ENCODE measurements around the gene HNRNPA1.

The HNRNPA1 gene

GRCh38 chr12:54299515-54300224 lies 19.1 kb downstream of the HNRNPA1 start:
- H3K9ac ChIP-seq (ENCODE audit: low read length): peak overlapping the region; percentile 40

DNA sequence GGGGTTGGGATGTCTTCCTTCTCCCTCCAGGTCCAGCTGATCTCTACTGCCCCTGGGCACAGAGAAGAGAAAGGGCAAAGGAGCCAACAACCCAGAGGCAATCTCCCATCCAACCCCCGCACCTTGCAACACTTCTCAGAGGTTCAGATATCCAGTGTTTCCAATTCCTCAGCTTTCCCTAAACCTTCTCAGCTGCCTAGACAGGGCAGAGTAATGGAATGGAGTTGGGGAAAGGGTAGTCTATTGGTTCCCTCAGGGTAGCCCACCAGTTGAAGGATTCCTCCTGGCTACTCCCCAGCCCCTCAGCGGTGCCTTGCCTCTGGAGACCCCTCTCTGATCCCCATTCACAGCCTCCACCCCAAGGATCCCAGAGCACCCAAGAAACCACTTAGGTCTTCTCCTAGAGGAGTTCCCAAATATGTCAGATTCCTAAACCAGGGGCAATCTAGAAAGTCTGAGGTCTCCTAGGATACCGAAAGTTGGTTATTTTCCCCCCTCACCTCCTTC lies 19.8 kb downstream of the HNRNPA1 start:
- Histone ChIP-seq H2BK15ac (ENCODE audit: low read depth, poor library complexity, severe bottlenecking) (no peak overlapping the region), H2AFZ (ENCODE audit: low read depth, low read length) (no peak overlapping the region), H4K8ac (ENCODE audit: low read length) (no peak overlapping the region), H2BK5ac (ENCODE audit: low read depth, low read length, poor library complexity, severe bottlenecking) (no peak overlapping the region), H3K9ac (ENCODE audit: low read length) (peak overlapping the region; percentile 57), H3K18ac (ENCODE audit: low read depth in 1 of 2, low read length in 2 of 2) (no peak overlapping the region), H2BK12ac (ENCODE audit: low read length in 2 of 2) (no peak overlapping the region), H3K14ac (ENCODE audit: low read length in 2 of 2) (no peak overlapping the region), H3K36me3 (ENCODE audit: control insufficient read depth in 1 of 2, insufficient read depth in 2 of 2, low read depth in 1 of 2, low read length in 2 of 2) (no peaks in the 10 kb centered on the region), H3K4me1 (ENCODE audit: control insufficient read depth, insufficient read depth, low read depth, low read length) (peaks cover 14% of the 10 kb centered on the region), H3K9me3 (ENCODE audit: control insufficient read depth, low read length) (no peaks in the 10 kb centered on the region), H2AK5ac (ENCODE audit: low read length, severe bottlenecking) (no peak overlapping the region), H3K27me3 (ENCODE audit: control insufficient read depth in 1 of 2, insufficient read depth in 1 of 2, low read length in 2 of 2) (peaks cover 18 to 41% of the 10 kb centered on the region in 2 experiments), H3K23ac (ENCODE audit: low read length in 2 of 2) (no peak overlapping the region), H3K4ac (ENCODE audit: low read depth in 1 of 2, low read length in 2 of 2) (no peak overlapping the region), H2BK120ac (ENCODE audit: low read depth, low read length) (no peak overlapping the region), H4K91ac (ENCODE audit: low read length) (no peak overlapping the region), H3K79me1 (replicated peaks; ENCODE audit: low read length, poor library complexity, severe bottlenecking) (no peaks in the 10 kb centered on the region), H3K27ac (ENCODE audit: low read length, poor library complexity, severe bottlenecking) (no peak overlapping the region), H3K4me3 (ENCODE audit: insufficient read depth in 1 of 2, low read depth in 1 of 2, low read length in 2 of 2) (peak overlapping the region in 1 of 2 experiments; percentile 63), H3K4me2 (ENCODE audit: low read length, poor library complexity, severe bottlenecking) (peak overlapping the region; percentile 67)
- 50% methylated on average over 1 of the region's 3 CpGs for WGBS
- DNase-seq: no peak

More at GRCh38 chr12:54299515-54300224, 19.1 kb downstream of the HNRNPA1 start:
- Histone ChIP-seq H3K36me3 (ENCODE audit: control insufficient read depth in 1 of 2, insufficient read depth in 2 of 2, low read depth in 1 of 2, low read length in 2 of 2) (no peaks in the 10 kb centered on the region), H3K9me3 (ENCODE audit: control insufficient read depth, low read length) (no peaks in the 10 kb centered on the region), H3K4me3 (ENCODE audit: insufficient read depth in 1 of 2, low read depth in 1 of 2, low read length in 2 of 2) (peak overlapping the region in 1 of 2 experiments; percentile 63), H2BK120ac (ENCODE audit: low read depth, low read length) (no peak overlapping the region), H3K4me1 (ENCODE audit: control insufficient read depth, insufficient read depth, low read depth, low read length) (peaks cover 14% of the 10 kb centered on the region), H4K8ac (ENCODE audit: low read length) (no peak overlapping the region), H2AFZ (ENCODE audit: low read depth, low read length) (no peak overlapping the region), H2BK12ac (ENCODE audit: low read length in 2 of 2) (no peak overlapping the region), H3K4me2 (ENCODE audit: low read length, poor library complexity, severe bottlenecking) (no peak overlapping the region), H2BK15ac (ENCODE audit: low read depth, poor library complexity, severe bottlenecking) (no peak overlapping the region), H3K4ac (ENCODE audit: low read depth in 1 of 2, low read length in 2 of 2) (no peak overlapping the region), H3K18ac (ENCODE audit: low read depth in 1 of 2, low read length in 2 of 2) (no peak overlapping the region), H4K91ac (ENCODE audit: low read length) (no peak overlapping the region), H3K27ac (ENCODE audit: low read length, poor library complexity, severe bottlenecking) (no peak overlapping the region), H3K27me3 (ENCODE audit: control insufficient read depth in 1 of 2, insufficient read depth in 1 of 2, low read length in 2 of 2) (peaks cover 18 to 41% of the 10 kb centered on the region in 2 experiments), H2BK5ac (ENCODE audit: low read depth, low read length, poor library complexity, severe bottlenecking) (no peak overlapping the region), H3K23ac (ENCODE audit: low read length in 2 of 2) (no peak overlapping the region), H3K14ac (ENCODE audit: low read length in 2 of 2) (no peak overlapping the region), H2AK5ac (ENCODE audit: low read length, severe bottlenecking) (no peak overlapping the region), H3K79me1 (replicated peaks; ENCODE audit: low read length, poor library complexity, severe bottlenecking) (no peaks in the 10 kb centered on the region)
- no peak for DNase-seq
- WGBS: 83% methylated on average over 8 of the region's 8 CpGs

DNA sequence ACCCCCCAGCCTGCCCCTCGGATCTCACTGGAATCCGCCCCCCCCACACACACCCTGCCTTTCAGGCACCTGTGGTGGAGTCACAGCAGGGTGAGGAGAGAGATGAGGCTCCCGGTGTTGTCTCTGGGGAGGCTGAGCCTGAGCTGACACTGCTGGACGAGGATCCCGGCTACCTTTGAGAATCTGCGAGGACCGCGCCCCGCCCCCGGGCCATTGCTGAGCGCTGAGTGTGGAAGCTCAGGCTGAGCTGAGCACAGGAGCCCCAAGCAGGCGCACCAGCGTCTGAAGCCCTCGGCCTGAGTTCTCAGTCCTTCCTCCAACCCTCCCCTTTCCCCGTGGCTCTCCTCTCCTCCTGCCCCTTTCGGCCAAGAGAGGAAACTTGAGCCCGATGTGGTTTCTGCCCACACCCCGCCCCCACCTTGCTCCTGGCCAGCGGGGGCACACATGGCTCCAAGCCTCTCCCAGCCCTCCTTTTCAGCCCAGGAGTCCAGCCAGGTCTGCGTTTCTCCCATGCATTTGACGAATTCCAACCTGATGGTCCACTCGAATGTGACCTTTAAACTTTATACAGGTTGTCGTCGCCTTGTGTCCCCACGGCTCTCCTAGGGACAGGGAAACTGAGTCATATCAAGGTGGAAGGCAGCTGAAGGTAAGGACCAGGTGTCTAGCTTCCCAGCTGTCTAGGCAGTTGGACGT lies 20.4 kb downstream of the HNRNPA1 start, which contains the start of gene NFE2:
NFE2 (minus strand) TSS at position 284 of the 696 bp plus-strand sequence. CDS start 5,767 bp downstream, outside the sequence.
- Histone ChIP-seq H2BK12ac (ENCODE audit: low read length in 2 of 2) (peak within 1 kb of the TSS in 1 of 2 experiments; percentile 49), H2BK15ac (ENCODE audit: low read depth, poor library complexity, severe bottlenecking) (peak within 1 kb of the TSS; percentile 36), H3K9me3 (ENCODE audit: control insufficient read depth, low read length) (no peaks in the 10 kb centered on the region), H4K8ac (ENCODE audit: low read length) (peak within 1 kb of the TSS; percentile 47), H3K14ac (ENCODE audit: low read length in 2 of 2) (no peak within 1 kb of the TSS), H3K4ac (ENCODE audit: low read depth in 1 of 2, low read length in 2 of 2) (no peak within 1 kb of the TSS), H3K27ac (ENCODE audit: low read length, poor library complexity, severe bottlenecking) (no peak within 1 kb of the TSS), H3K9ac (ENCODE audit: low read length) (peak within 1 kb of the TSS; percentile 57), H3K18ac (ENCODE audit: low read depth in 1 of 2, low read length in 2 of 2) (no peak within 1 kb of the TSS), H3K4me1 (ENCODE audit: control insufficient read depth, insufficient read depth, low read depth, low read length) (peaks cover 14% of the 10 kb centered on the region), H2BK120ac (ENCODE audit: low read depth, low read length) (no peak within 1 kb of the TSS), H3K27me3 (ENCODE audit: control insufficient read depth in 1 of 2, insufficient read depth in 1 of 2, low read length in 2 of 2) (peaks cover 18 to 41% of the 10 kb centered on the region in 2 experiments), H3K23ac (ENCODE audit: low read length in 2 of 2) (no peak within 1 kb of the TSS), H3K4me3 (ENCODE audit: insufficient read depth in 1 of 2, low read depth in 1 of 2, low read length in 2 of 2) (peak within 1 kb of the TSS; percentile 26 to 63), H2AK5ac (ENCODE audit: low read length, severe bottlenecking) (no peak within 1 kb of the TSS), H3K79me1 (replicated peaks; ENCODE audit: low read length, poor library complexity, severe bottlenecking) (no peaks in the 10 kb centered on the region), H3K36me3 (ENCODE audit: control insufficient read depth in 1 of 2, insufficient read depth in 2 of 2, low read depth in 1 of 2, low read length in 2 of 2) (no peaks in the 10 kb centered on the region), H3K4me2 (ENCODE audit: low read length, poor library complexity, severe bottlenecking) (peak within 1 kb of the TSS; percentile 67), H2AFZ (ENCODE audit: low read depth, low read length) (peak within 1 kb of the TSS; percentile 49), H2BK5ac (ENCODE audit: low read depth, low read length, poor library complexity, severe bottlenecking) (no peak within 1 kb of the TSS), H4K91ac (ENCODE audit: low read length) (no peak within 1 kb of the TSS)
- peak; percentile 78 for DNase-seq
- WGBS: 3% methylated on average over 24 of the region's 26 CpGs

GRCh38 chr12:54301428-54302048 lies 21.0 kb downstream of the HNRNPA1 start:
- H3K27ac ChIP-seq (ENCODE audit: low read length, poor library complexity, severe bottlenecking): no peak overlapping the region
- no peaks in the 10 kb centered on the region for H3K79me1 ChIP-seq (replicated peaks; ENCODE audit: low read length, poor library complexity, severe bottlenecking)
- H2BK120ac ChIP-seq (ENCODE audit: low read depth, low read length): no peak overlapping the region
- H3K4ac ChIP-seq (ENCODE audit: low read depth in 1 of 2, low read length in 2 of 2): no peak overlapping the region
- H3K18ac ChIP-seq (ENCODE audit: low read depth in 1 of 2, low read length in 2 of 2): no peak overlapping the region
- H3K9me3 ChIP-seq (ENCODE audit: control insufficient read depth, low read length): no peaks in the 10 kb centered on the region
- no peak overlapping the region for H3K23ac ChIP-seq (ENCODE audit: low read length in 2 of 2)
- H2AFZ ChIP-seq (ENCODE audit: low read depth, low read length): no peak overlapping the region
- H3K36me3 ChIP-seq (ENCODE audit: control insufficient read depth in 1 of 2, insufficient read depth in 2 of 2, low read depth in 1 of 2, low read length in 2 of 2): no peaks in the 10 kb centered on the region
- DNase-seq: no peak
- H3K9ac ChIP-seq (ENCODE audit: low read length): peak overlapping the region; percentile 57
- no peak overlapping the region for H2AK5ac ChIP-seq (ENCODE audit: low read length, severe bottlenecking)
- H3K27me3 ChIP-seq (ENCODE audit: control insufficient read depth in 1 of 2, insufficient read depth in 1 of 2, low read length in 2 of 2): peaks cover 18 to 41% of the 10 kb centered on the region in 2 experiments
- no peak overlapping the region for H2BK12ac ChIP-seq (ENCODE audit: low read length in 2 of 2)
- H4K91ac ChIP-seq (ENCODE audit: low read length): no peak overlapping the region
- H2BK15ac ChIP-seq (ENCODE audit: low read depth, poor library complexity, severe bottlenecking): no peak overlapping the region
- WGBS: 72% methylated on average over 1 of the region's 1 CpG
- no peak overlapping the region for H3K4me3 ChIP-seq (ENCODE audit: insufficient read depth in 1 of 2, low read depth in 1 of 2, low read length in 2 of 2)
- H3K4me1 ChIP-seq (ENCODE audit: control insufficient read depth, insufficient read depth, low read depth, low read length): peaks cover 14% of the 10 kb centered on the region
- no peak overlapping the region for H3K14ac ChIP-seq (ENCODE audit: low read length in 2 of 2)
- H3K4me2 ChIP-seq (ENCODE audit: low read length, poor library complexity, severe bottlenecking): no peak overlapping the region
- no peak overlapping the region for H4K8ac ChIP-seq (ENCODE audit: low read length)
- H2BK5ac ChIP-seq (ENCODE audit: low read depth, low read length, poor library complexity, severe bottlenecking): no peak overlapping the region

Measured in mesenchymal stem cell (in vitro differentiated cells and primary cell).